ENCODE measurements around the gene NRG3.

NRG3 gene

GRCh38 chr10:82742478-82742877 lies 867.5 kb downstream of the NRG3 start:
- no peak for DNase-seq

- no peak for DNase-seq
Observed at GRCh38 chr10:82742898-82743297, 867.9 kb downstream of the NRG3 start.

- DNase-seq, result no peak
Observed at GRCh38 chr10:82750538-82750937, 875.5 kb downstream of the NRG3 start.

- no peak for DNase-seq
Observed at GRCh38 chr10:82757397-82757796, 882.4 kb downstream of the NRG3 start.

GRCh38 chr10:82757901-82758300 lies 882.9 kb downstream of the NRG3 start:
- DNase-seq, result no peak

GRCh38 chr10:82759050-82759449 lies 884.1 kb downstream of the NRG3 start:
- no peak for DNase-seq

- DNase-seq, result no peak
Observed at GRCh38 chr10:82762641-82763040, 887.6 kb downstream of the NRG3 start.

- DNase-seq, result no peak
Observed at GRCh38 chr10:82768040-82768439, 893.0 kb downstream of the NRG3 start.

GRCh38 chr10:82778908-82779307 lies 903.9 kb downstream of the NRG3 start:
- DNase-seq, result no peak

GRCh38 chr10:82796510-82796909 lies 921.5 kb downstream of the NRG3 start:
- peak in 2 of 3 donors; percentile 2 to 5 for DNase-seq

- DNase-seq, result no peak
Observed at GRCh38 chr10:82801289-82801688, 926.3 kb downstream of the NRG3 start.

- peak; percentile 32 to 43 (median 38) for DNase-seq
Observed at GRCh38 chr10:82811621-82812020, 936.6 kb downstream of the NRG3 start.

- peak in 2 of 3 donors; percentile 13 to 24 for DNase-seq
Observed at GRCh38 chr10:82813856-82814255, 938.9 kb downstream of the NRG3 start.

- no peak for DNase-seq
Observed at GRCh38 chr10:82814635-82815034, 939.6 kb downstream of the NRG3 start.

GRCh38 chr10:82815680-82816079 lies 940.7 kb downstream of the NRG3 start:
- DNase-seq, result peak in 1 of 3 donors; percentile 12

GRCh38 chr10:82817676-82818422 lies 942.9 kb downstream of the NRG3 start:
- DNase-seq, result no peak

- peak; percentile 1 to 18 (median 11) for DNase-seq
Observed at GRCh38 chr10:82821043-82821442, 946.0 kb downstream of the NRG3 start.

- no peak for DNase-seq
Observed at GRCh38 chr10:82826132-82826531, 951.1 kb downstream of the NRG3 start.

GRCh38 chr10:82827901-82828300 lies 952.9 kb downstream of the NRG3 start:
- no peak for DNase-seq

- no peak for DNase-seq
Observed at GRCh38 chr10:82847242-82847641, 972.2 kb downstream of the NRG3 start.

- no peak for DNase-seq
Observed at GRCh38 chr10:82850191-82850590, 975.2 kb downstream of the NRG3 start.

GRCh38 chr10:82856957-82857613 lies 982.1 kb downstream of the NRG3 start:
- no peak for DNase-seq

GRCh38 chr10:82861889-82862288 lies 986.9 kb downstream of the NRG3 start:
- no peak for DNase-seq

- DNase-seq, result no peak
Observed at GRCh38 chr10:82865366-82865765, 990.4 kb downstream of the NRG3 start.

All from suppressor macrophage treated with lipopolysaccharide for 1 hour (primary cell).